Prostate gland (tissue), 2 donors: ENCODE data around the gene ABCC9.

Experiments used
- POLR2A ChIP-seq: fragments of 450-650 bp; IDR thresholded peaks from one replicate; pipeline ENCODE4 v1.6.1; 2016; ENCODE audit warnings: antibody characterized with exemption, mild to moderate bottlenecking
- TF ChIP-seq, protein P1 (sequence below), 4 experiments: fragments of 200-600 bp in 2 of 4; fragments of 450-650 bp in 2 of 4; sonication (generic) in 2 of 4; IDR thresholded peaks; 1 replicate in 3 of 4; 2 replicates in 1 of 4; pipeline ENCODE4 v1.5.1; 2016 to 2019; ENCODE audit warnings: antibody characterized with exemption in 4 of 4, mild to moderate bottlenecking in 2 of 4, moderate library complexity in 2 of 4

DNA sequence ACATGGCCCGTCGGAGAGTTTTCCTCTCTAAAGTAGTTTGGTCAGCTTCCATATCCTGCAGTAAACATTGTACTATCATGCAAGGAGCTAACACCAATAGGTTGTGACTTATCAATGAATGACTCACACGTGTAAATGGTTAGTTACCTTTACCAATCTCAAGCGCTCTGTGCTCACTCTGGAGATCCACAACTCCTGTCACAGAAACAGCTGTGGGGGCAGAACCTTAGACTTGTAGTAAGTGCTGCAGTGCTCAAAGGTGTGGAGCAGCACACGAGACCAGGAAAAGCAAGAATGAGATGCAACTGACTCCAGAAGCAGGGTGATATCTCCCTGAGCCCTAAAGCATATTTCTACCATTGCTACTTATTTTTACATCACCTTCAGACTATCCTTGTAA, 93.0 kb downstream of the ABCC9 start:
- TF ChIP-seq, protein P1, sequence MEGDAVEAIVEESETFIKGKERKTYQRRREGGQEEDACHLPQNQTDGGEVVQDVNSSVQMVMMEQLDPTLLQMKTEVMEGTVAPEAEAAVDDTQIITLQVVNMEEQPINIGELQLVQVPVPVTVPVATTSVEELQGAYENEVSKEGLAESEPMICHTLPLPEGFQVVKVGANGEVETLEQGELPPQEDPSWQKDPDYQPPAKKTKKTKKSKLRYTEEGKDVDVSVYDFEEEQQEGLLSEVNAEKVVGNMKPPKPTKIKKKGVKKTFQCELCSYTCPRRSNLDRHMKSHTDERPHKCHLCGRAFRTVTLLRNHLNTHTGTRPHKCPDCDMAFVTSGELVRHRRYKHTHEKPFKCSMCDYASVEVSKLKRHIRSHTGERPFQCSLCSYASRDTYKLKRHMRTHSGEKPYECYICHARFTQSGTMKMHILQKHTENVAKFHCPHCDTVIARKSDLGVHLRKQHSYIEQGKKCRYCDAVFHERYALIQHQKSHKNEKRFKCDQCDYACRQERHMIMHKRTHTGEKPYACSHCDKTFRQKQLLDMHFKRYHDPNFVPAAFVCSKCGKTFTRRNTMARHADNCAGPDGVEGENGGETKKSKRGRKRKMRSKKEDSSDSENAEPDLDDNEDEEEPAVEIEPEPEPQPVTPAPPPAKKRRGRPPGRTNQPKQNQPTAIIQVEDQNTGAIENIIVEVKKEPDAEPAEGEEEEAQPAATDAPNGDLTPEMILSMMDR (IDR thresholded peaks at IDR 0.05): no peak
- TF ChIP-seq POLR2A: no peak
